Measurements from ENCODE around the gene CCDC190. TPM values are rescaled to one million over a fixed set of nuclear protein-coding genes. Genes with fewer than 3 reads are reported as not detected.

The CCDC190 gene
- total and polyA plus RNA-seq, 2 of the 13 experiments (the other 11 are each of a cell fraction or from before 2014, with no cell fraction given), result not detected

- H3K4me1 ChIP-seq (ENCODE audit: insufficient read depth, low read length), result no peaks in the 10 kb centered on the region
- no peak for ATAC-seq
- no peak for TF ChIP-seq DBP (CRISPR knock-in tag; IDR thresholded peaks at IDR 0.05; ENCODE audit: not compliant biosample characterization)
- TF ChIP-seq CCDC6 (CRISPR knock-in tag; IDR thresholded peaks at IDR 0.05), result no peak
- no peak for TF ChIP-seq ZNF335 (CRISPR knock-in tag; IDR thresholded peaks at IDR 0.05)
- no peak for TF ChIP-seq ZNF782 (CRISPR knock-in tag; IDR thresholded peaks at IDR 0.05; ENCODE audit: borderline replicate concordance)
- TF ChIP-seq ZNF142 (CRISPR knock-in tag; IDR thresholded peaks at IDR 0.05), result no peak
- no peak for TF ChIP-seq SNAPC5 (CRISPR knock-in tag; IDR thresholded peaks at IDR 0.05; ENCODE audit: borderline replicate concordance)
- TF ChIP-seq CENPBD1 (CRISPR knock-in tag; IDR thresholded peaks at IDR 0.05; ENCODE audit: borderline replicate concordance, low read depth), result no peak
- no peak for TF ChIP-seq ZNF576 (CRISPR knock-in tag; IDR thresholded peaks at IDR 0.05)
- TF ChIP-seq ARNT (IDR thresholded peaks at IDR 0.05), result no peak
- TF ChIP-seq ZNF577 (CRISPR knock-in tag; IDR thresholded peaks at IDR 0.05; ENCODE audit: borderline replicate concordance, low read depth), result no peak
- TF ChIP-seq POLR2A (IDR thresholded peaks at IDR 0.05; ENCODE audit: insufficient read depth in 1 of 2, low read depth in 2 of 2, low read length in 2 of 2), result no peak
- no peak for TF ChIP-seq CBFB (CRISPR knock-in tag; IDR thresholded peaks at IDR 0.05)
- TF ChIP-seq ZNF430 (CRISPR knock-in tag; IDR thresholded peaks at IDR 0.05), result no peak
- no peak for TF ChIP-seq MTA3 (CRISPR knock-in tag; IDR thresholded peaks at IDR 0.05)
- no peak for TF ChIP-seq ZNF225 (CRISPR knock-in tag; IDR thresholded peaks at IDR 0.05)
Measured at GRCh38 chr1:162908780-162909179, 47.8 kb upstream of the CCDC190 start.

More at GRCh38 chr1:162908780-162909179, 47.8 kb upstream of the CCDC190 start:
- Histone ChIP-seq H2AFZ (ENCODE audit: low read length) (no peak overlapping the region), H3K27ac (ENCODE audit: extremely low read length, insufficient read depth, low read length) (no peak overlapping the region), H4K20me1 (ENCODE audit: insufficient read depth, low read length) (no peaks in the 10 kb centered on the region), H3K9ac (ENCODE audit: insufficient read depth, low read depth, low read length) (no peak overlapping the region), H3K9me3 (ENCODE audit: low read length) (peaks cover 10% of the 10 kb centered on the region), H3K79me2 (ENCODE audit: insufficient read depth, low read length) (no peaks in the 10 kb centered on the region), H3K4me3 (replicated peaks in 1 of 3; ENCODE audit: insufficient read depth in 1 of 3, low read depth in 2 of 3, low read length in 3 of 3) (no peak overlapping the region), H3K36me3 (replicated peaks in 1 of 2; ENCODE audit: control insufficient read depth in 1 of 2, insufficient read depth in 2 of 2, low read length in 2 of 2) (no peaks in the 10 kb centered on the region), H3K27me3 (ENCODE audit: control insufficient read depth in 1 of 2, insufficient read depth in 2 of 2, low read length in 2 of 2) (no peaks in the 10 kb centered on the region), H3K4me2 (ENCODE audit: low read depth, low read length) (no peak overlapping the region)
- DNase-seq (ENCODE audit: low spot score), result no peak
- ChIA-PET POLR2A (no interaction called here), CTCF (ENCODE audit: low intra/inter-chr PET ratio, low total read pairs) (no interaction called here)
- BruUV-seq (replicated peaks), result no TSS peak
- in situ Hi-C loops (cut with HindIII; ENCODE audit: extremely low pct_ligation_motif_present, low pct_unique_long_range_greater_than_20kb) (no loop called here), intact Hi-C loops (cut with micrococcal nuclease; ENCODE audit: unreplicated experiment) (no loop called here)
- FAIRE-seq, result no peak
- 3% methylated on average over 2 of the region's 2 CpGs for WGBS (ENCODE audit: low lambda C conversion rate)
